Parathyroid adenoma (tissue), 2 donors: ENCODE measurements around the gene VPS18.

Source experiments
- H2AFZ ChIP-seq: fragments of 300-600 bp; sonication (generic); one replicate; pipeline ENCODE4 v1.7.0; 2017; ENCODE audit warnings: antibody characterized with exemption, mild to moderate bottlenecking
- H3K27ac ChIP-seq: fragments of 300-600 bp; sonication (generic); one replicate; pipeline ENCODE4 v1.7.0; 2017
- H3K27me3 ChIP-seq: fragments of 300-600 bp; sonication (generic); one replicate; pipeline ENCODE4 v1.7.0; 2017; ENCODE audit warnings: low read length; ENCODE audit not compliant: control insufficient read depth, insufficient read depth
- H3K36me3 ChIP-seq: fragments of 300-600 bp; sonication (generic); one replicate; pipeline ENCODE4 v1.7.0; 2017; ENCODE audit warnings: low read length; ENCODE audit not compliant: control insufficient read depth, insufficient read depth
- H3K4me1 ChIP-seq: fragments of 300-600 bp; sonication (generic); one replicate; pipeline ENCODE4 v1.7.0; 2017; ENCODE audit warnings: control low read depth
- H3K4me2 ChIP-seq: fragments of 300-600 bp; sonication (generic); one replicate; pipeline ENCODE4 v1.7.0; 2017; ENCODE audit warnings: low read length
- H3K4me3 ChIP-seq: fragments of 300-600 bp; sonication (generic); one replicate; pipeline ENCODE4 v1.7.0; 2017; ENCODE audit warnings: low read depth, low read length
- H3K79me2 ChIP-seq: fragments of 300-600 bp; sonication (generic); one replicate; pipeline ENCODE4 v1.7.0; 2017; ENCODE audit warnings: control low read depth
- H3K9ac ChIP-seq: fragments of 300-600 bp; sonication (generic); one replicate; pipeline ENCODE4 v1.7.0; 2017; ENCODE audit warnings: mild to moderate bottlenecking
- H3K9me3 ChIP-seq: fragments of 300-600 bp; sonication (generic); one replicate; pipeline ENCODE4 v1.7.0; 2017; ENCODE audit warnings: low read length; ENCODE audit not compliant: control insufficient read depth
- CTCF ChIP-seq: fragments of 300-600 bp; sonication (generic); IDR thresholded peaks from one replicate; pipeline ENCODE4 v1.7.0; 2017; ENCODE audit warnings: antibody characterized with exemption, mild to moderate bottlenecking
- donor health status: primary hyperparathyroidism.

Gene VPS18

GRCh38 chr15:40853241-40853890, 40.9 kb upstream of the VPS18 start:
- Histone ChIP-seq H3K9ac (no peak overlapping the region), H3K4me1 (no peaks in the 10 kb centered on the region), H3K27me3 (no peaks in the 10 kb centered on the region), H3K79me2 (no peaks in the 10 kb centered on the region), H3K27ac (no peak overlapping the region), H3K36me3 (no peaks in the 10 kb centered on the region), H3K9me3 (no peaks in the 10 kb centered on the region), H3K4me2 (no peak overlapping the region), H2AFZ (no peak overlapping the region), H3K4me3 (no peak overlapping the region)
- TF ChIP-seq CTCF = no peak

- no peaks in the 10 kb centered on the region for H3K79me2 ChIP-seq
- no peak for TF ChIP-seq CTCF
- H3K4me1 ChIP-seq = no peaks in the 10 kb centered on the region
- H3K27ac ChIP-seq = no peak overlapping the region
- no peak overlapping the region for H2AFZ ChIP-seq
- H3K4me3 ChIP-seq = no peak overlapping the region
- H3K27me3 ChIP-seq = no peaks in the 10 kb centered on the region
- H3K9ac ChIP-seq = no peak overlapping the region
- no peaks in the 10 kb centered on the region for H3K36me3 ChIP-seq
- no peak overlapping the region for H3K4me2 ChIP-seq
- H3K9me3 ChIP-seq = no peaks in the 10 kb centered on the region
Measured at GRCh38 chr15:40854161-40854560, 40.1 kb upstream of the VPS18 start.

GRCh38 chr15:40855706-40856234, 38.5 kb upstream of the VPS18 start:
- Histone ChIP-seq H3K4me3 (no peak overlapping the region), H3K27ac (no peak overlapping the region)

GRCh38 chr15:40856746-40857145, 37.5 kb upstream of the VPS18 start:
- Histone ChIP-seq H3K9me3 (no peaks in the 10 kb centered on the region), H2AFZ (no peak overlapping the region), H3K36me3 (no peaks in the 10 kb centered on the region), H3K27me3 (no peaks in the 10 kb centered on the region), H3K27ac (no peak overlapping the region), H3K4me3 (no peak overlapping the region), H3K4me1 (no peaks in the 10 kb centered on the region), H3K79me2 (no peaks in the 10 kb centered on the region), H3K9ac (no peak overlapping the region), H3K4me2 (no peak overlapping the region)
- TF ChIP-seq CTCF = no peak

More at GRCh38 chr15:40855706-40856234, 38.5 kb upstream of the VPS18 start:
- no peak overlapping the region for H3K9ac ChIP-seq
- H2AFZ ChIP-seq = no peak overlapping the region
- no peak for TF ChIP-seq CTCF
- H3K4me2 ChIP-seq = no peak overlapping the region
- no peaks in the 10 kb centered on the region for H3K4me1 ChIP-seq
- no peaks in the 10 kb centered on the region for H3K36me3 ChIP-seq
- H3K27me3 ChIP-seq = no peaks in the 10 kb centered on the region
- no peaks in the 10 kb centered on the region for H3K9me3 ChIP-seq
- no peaks in the 10 kb centered on the region for H3K79me2 ChIP-seq
